CD8-positive, alpha-beta memory T cell (primary cell): Measurements from ENCODE around the gene GPT2. TPM values are rescaled to one million over a fixed set of nuclear protein-coding genes. Genes with fewer than 3 reads are reported as not detected.

Experiments
- polyA plus RNA-seq: library from polyadenylated mRNA; unstranded; fragments of 300-500 nt; fragmentation: Illumina TruSeq; gene quantifications from one replicate; pipeline ENCODE4 v1.2.3, GENCODE V29; 2021
- total RNA-seq, 2 experiments: library from RNA; stranded (reverse); gene quantifications; one replicate each; pipeline ENCODE4 v1.2.3, GENCODE V29; 2021

GPT2 gene
- total and polyA plus RNA-seq, 3 experiments from 2014 or later = 0.79 to 16.5 (median 12.5) TPM

Other genes with a start within 250 kb of the GPT2 start
- gene VPS35, start 195.2 kb upstream of the GPT2 start, total RNA-seq = 10 to 100 TPM; 89.0 to 89.8 TPM
- 69.2 TPM for gene VPS35, start 195.2 kb upstream of the GPT2 start, polyA plus RNA-seq
- 10 to 100 TPM; 56.6 to 56.9 TPM for gene ORC6, start 194.7 kb upstream of the GPT2 start, total RNA-seq
- 1.3 TPM for gene ORC6, start 194.7 kb upstream of the GPT2 start, polyA plus RNA-seq
- under 1 TPM; 0.20 to 0.47 TPM for gene MYLK3, start 136.0 kb upstream of the GPT2 start, total RNA-seq
- not detected for gene MYLK3, start 136.0 kb upstream of the GPT2 start, polyA plus RNA-seq
- gene C16orf87, start 53.2 kb upstream of the GPT2 start, total RNA-seq = 10 to 100 TPM; 22.6 to 22.8 TPM
- gene C16orf87, start 53.2 kb upstream of the GPT2 start, polyA plus RNA-seq = 9.1 TPM
- gene DNAJA2, start 89.3 kb downstream of the GPT2 start, total RNA-seq = 10 to 100 TPM; 89.8 to 90.3 TPM
- gene DNAJA2, start 89.3 kb downstream of the GPT2 start, polyA plus RNA-seq = 90.6 TPM